ENCODE measurements around the gene PARD3. TPM values are rescaled to one million over a fixed set of nuclear protein-coding genes. Genes with fewer than 3 reads are reported as not detected.

Gene PARD3
- total RNA-seq, 2 donors from 2014 or later, result 32.0 to 61.9 TPM

- H3K4me3 ChIP-seq, result no peak overlapping the region
- TF ChIP-seq POLR2AphosphoS5 (IDR thresholded peaks at IDR 0.05), result no peak
- DNase-seq (ENCODE audit: low spot score), result no peak
- H3K27me3 ChIP-seq (replicated peaks; ENCODE audit: insufficient read depth), result no peaks in the 10 kb centered on the region
- H3K9me3 ChIP-seq, result no peaks in the 10 kb centered on the region
- no peaks in the 10 kb centered on the region for H3K36me3 ChIP-seq
- intact Hi-C loops (cut with DNase I), result no loop called here
- no peaks in the 10 kb centered on the region for H3K4me1 ChIP-seq (replicated peaks)
- H3K27ac ChIP-seq, result no peak overlapping the region
- WGBS, result 87% methylated on average over 12 of the region's 12 CpGs
These were observed 215.9 kb downstream of the PARD3 start for GRCh38 chr10:34599026-34599795.

DNA sequence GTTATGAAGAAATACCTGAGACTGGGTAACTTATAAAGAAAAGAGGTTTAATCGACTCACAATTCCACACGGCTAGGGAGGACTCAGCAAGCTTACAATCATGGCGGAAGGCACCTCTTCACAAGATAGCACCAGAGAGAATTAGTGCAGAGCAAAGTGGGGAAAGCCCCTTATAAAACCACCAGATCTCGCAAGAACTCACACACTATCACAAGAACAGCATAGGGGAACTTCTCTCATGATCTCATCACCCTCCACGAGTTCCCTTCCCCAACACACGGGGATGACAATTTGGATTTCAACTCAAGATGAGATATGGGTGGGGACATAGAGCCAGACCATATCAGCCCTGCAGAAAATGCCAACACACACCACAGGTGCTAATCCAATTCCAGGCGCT lies 218.7 kb downstream of the PARD3 start:
- TF ChIP-seq, protein P1, sequence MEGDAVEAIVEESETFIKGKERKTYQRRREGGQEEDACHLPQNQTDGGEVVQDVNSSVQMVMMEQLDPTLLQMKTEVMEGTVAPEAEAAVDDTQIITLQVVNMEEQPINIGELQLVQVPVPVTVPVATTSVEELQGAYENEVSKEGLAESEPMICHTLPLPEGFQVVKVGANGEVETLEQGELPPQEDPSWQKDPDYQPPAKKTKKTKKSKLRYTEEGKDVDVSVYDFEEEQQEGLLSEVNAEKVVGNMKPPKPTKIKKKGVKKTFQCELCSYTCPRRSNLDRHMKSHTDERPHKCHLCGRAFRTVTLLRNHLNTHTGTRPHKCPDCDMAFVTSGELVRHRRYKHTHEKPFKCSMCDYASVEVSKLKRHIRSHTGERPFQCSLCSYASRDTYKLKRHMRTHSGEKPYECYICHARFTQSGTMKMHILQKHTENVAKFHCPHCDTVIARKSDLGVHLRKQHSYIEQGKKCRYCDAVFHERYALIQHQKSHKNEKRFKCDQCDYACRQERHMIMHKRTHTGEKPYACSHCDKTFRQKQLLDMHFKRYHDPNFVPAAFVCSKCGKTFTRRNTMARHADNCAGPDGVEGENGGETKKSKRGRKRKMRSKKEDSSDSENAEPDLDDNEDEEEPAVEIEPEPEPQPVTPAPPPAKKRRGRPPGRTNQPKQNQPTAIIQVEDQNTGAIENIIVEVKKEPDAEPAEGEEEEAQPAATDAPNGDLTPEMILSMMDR (IDR thresholded peaks at IDR 0.05), result no peak
- TF ChIP-seq POLR2A (IDR thresholded peaks at IDR 0.05), result no peak
- no peak for TF ChIP-seq POLR2AphosphoS5 (IDR thresholded peaks at IDR 0.05)
- Histone ChIP-seq H3K27ac (no peak overlapping the region), H3K27me3 (replicated peaks; ENCODE audit: insufficient read depth) (no peaks in the 10 kb centered on the region), H3K4me1 (replicated peaks) (no peaks in the 10 kb centered on the region), H3K36me3 (no peaks in the 10 kb centered on the region), H3K4me3 (no peak overlapping the region), H3K9me3 (no peaks in the 10 kb centered on the region)
- 97% methylated on average over 7 of the region's 7 CpGs for WGBS
- intact Hi-C loops (cut with DNase I), result no loop called here
- no peak for DNase-seq (ENCODE audit: low spot score)

GRCh38 chr10:34593930-34594329 lies 221.2 kb downstream of the PARD3 start:
- DNase-seq (ENCODE audit: low spot score), result no peak
- no peaks in the 10 kb centered on the region for H3K36me3 ChIP-seq
- TF ChIP-seq POLR2AphosphoS5 (IDR thresholded peaks at IDR 0.05) (no peak), POLR2A (IDR thresholded peaks at IDR 0.05) (no peak)
- TF ChIP-seq, protein P1 (IDR thresholded peaks at IDR 0.05), result no peak
- no peak overlapping the region for H3K4me3 ChIP-seq
- no peaks in the 10 kb centered on the region for H3K9me3 ChIP-seq
- 87% methylated on average over 2 of the region's 2 CpGs for WGBS
- no peak overlapping the region for H3K27ac ChIP-seq
- no peaks in the 10 kb centered on the region for H3K4me1 ChIP-seq (replicated peaks)
- intact Hi-C loops (cut with DNase I), result no loop called here
- H3K27me3 ChIP-seq (replicated peaks; ENCODE audit: insufficient read depth), result no peaks in the 10 kb centered on the region

GRCh38 chr10:34593374-34593890 lies 221.7 kb downstream of the PARD3 start:
- Histone ChIP-seq H3K9me3 (no peaks in the 10 kb centered on the region), H3K27ac (no peak overlapping the region), H3K36me3 (no peaks in the 10 kb centered on the region), H3K27me3 (replicated peaks; ENCODE audit: insufficient read depth) (no peaks in the 10 kb centered on the region), H3K4me3 (no peak overlapping the region), H3K4me1 (replicated peaks) (no peaks in the 10 kb centered on the region)
- DNase-seq (ENCODE audit: low spot score), result no peak
- no peak for TF ChIP-seq POLR2A (IDR thresholded peaks at IDR 0.05)
- TF ChIP-seq, protein P1 (IDR thresholded peaks at IDR 0.05), result no peak
- TF ChIP-seq POLR2AphosphoS5 (IDR thresholded peaks at IDR 0.05), result no peak
- WGBS, result 95% methylated on average over 2 of the region's 2 CpGs
- intact Hi-C loops (cut with DNase I), result no loop called here

GRCh38 chr10:34590793-34591192 lies 224.3 kb downstream of the PARD3 start:
- intact Hi-C loops (cut with DNase I), result no loop called here
- H3K27me3 ChIP-seq (replicated peaks; ENCODE audit: insufficient read depth), result no peaks in the 10 kb centered on the region
- TF ChIP-seq POLR2A (IDR thresholded peaks at IDR 0.05), result no peak
- no peak for TF ChIP-seq POLR2AphosphoS5 (IDR thresholded peaks at IDR 0.05)
- TF ChIP-seq, protein P1 (IDR thresholded peaks at IDR 0.05), result no peak

More at GRCh38 chr10:34590793-34591192, 224.3 kb downstream of the PARD3 start:
- no peaks in the 10 kb centered on the region for H3K36me3 ChIP-seq
- 78% methylated on average over 5 of the region's 5 CpGs for WGBS
- H3K27ac ChIP-seq, result no peak overlapping the region
- no peak for DNase-seq (ENCODE audit: low spot score)
- H3K4me3 ChIP-seq, result no peak overlapping the region
- H3K9me3 ChIP-seq, result no peaks in the 10 kb centered on the region
- H3K4me1 ChIP-seq (replicated peaks), result no peaks in the 10 kb centered on the region
